Tibial nerve (tissue), 4 donors: ENCODE measurements around the gene ROS1.

Source experiments
- EP300 ChIP-seq, 2 donors: sonication (generic); formaldehyde crosslinking; IDR thresholded peaks; one replicate each; pipeline ENCODE4 v1.6.1; 2017; ENCODE audit warnings: antibody characterized with exemption in 2 of 2, mild to moderate bottlenecking in 1 of 2
- POLR2A ChIP-seq, 2 donors: fragments of 450-650 bp; IDR thresholded peaks; one replicate each; pipeline ENCODE4 v1.6.1; 2017; ENCODE audit warnings: antibody characterized with exemption in 2 of 2, mild to moderate bottlenecking in 2 of 2, moderate library complexity in 2 of 2
- TF ChIP-seq, protein P1 (sequence below), 5 experiments: fragments of 200-600 bp in 3 of 5; fragments of 450-650 bp in 2 of 5; sonication (generic) in 3 of 5; IDR thresholded peaks; one replicate each; pipeline ENCODE4 v1.5.1; 2016 to 2019; ENCODE audit warnings: antibody characterized with exemption in 5 of 5, mild to moderate bottlenecking in 3 of 5, moderate library complexity in 2 of 5

DNA sequence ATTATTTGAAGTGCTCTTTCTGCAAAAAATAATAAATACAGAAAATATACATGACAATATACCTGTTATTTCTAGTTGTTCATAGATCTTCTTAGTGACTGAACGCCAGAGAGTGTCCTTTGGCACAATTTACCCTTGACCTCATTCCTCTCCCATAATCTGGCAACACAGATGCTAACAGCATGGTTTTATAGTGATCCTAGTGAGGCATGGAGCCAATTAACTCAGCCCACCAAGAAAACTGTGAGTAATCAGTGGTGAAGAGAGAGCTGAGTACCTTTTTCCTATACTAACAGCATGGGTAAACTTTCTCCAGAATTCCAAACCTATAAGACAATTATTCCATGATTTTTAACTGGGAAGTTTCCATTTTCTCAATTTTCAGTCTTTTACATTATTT lies 99.3 kb downstream of the ROS1 start:
- TF ChIP-seq, protein P1, sequence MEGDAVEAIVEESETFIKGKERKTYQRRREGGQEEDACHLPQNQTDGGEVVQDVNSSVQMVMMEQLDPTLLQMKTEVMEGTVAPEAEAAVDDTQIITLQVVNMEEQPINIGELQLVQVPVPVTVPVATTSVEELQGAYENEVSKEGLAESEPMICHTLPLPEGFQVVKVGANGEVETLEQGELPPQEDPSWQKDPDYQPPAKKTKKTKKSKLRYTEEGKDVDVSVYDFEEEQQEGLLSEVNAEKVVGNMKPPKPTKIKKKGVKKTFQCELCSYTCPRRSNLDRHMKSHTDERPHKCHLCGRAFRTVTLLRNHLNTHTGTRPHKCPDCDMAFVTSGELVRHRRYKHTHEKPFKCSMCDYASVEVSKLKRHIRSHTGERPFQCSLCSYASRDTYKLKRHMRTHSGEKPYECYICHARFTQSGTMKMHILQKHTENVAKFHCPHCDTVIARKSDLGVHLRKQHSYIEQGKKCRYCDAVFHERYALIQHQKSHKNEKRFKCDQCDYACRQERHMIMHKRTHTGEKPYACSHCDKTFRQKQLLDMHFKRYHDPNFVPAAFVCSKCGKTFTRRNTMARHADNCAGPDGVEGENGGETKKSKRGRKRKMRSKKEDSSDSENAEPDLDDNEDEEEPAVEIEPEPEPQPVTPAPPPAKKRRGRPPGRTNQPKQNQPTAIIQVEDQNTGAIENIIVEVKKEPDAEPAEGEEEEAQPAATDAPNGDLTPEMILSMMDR (IDR thresholded peaks at IDR 0.05): no peak
- TF ChIP-seq POLR2A (IDR thresholded peaks at IDR 0.05) (no peak), EP300 (IDR thresholded peaks at IDR 0.05) (no peak)
